Neuron (in vitro differentiated cells): ENCODE results near the gene MPP3.

Experiments
- H2AFZ ChIP-seq: one replicate; pipeline ENCODE4 v1.6.1; 2013; ENCODE audit warnings: low read depth, mild to moderate bottlenecking, inconsistent platforms, low read length, moderate library complexity
- H3K27me3 ChIP-seq: one replicate; pipeline ENCODE4 v1.6.1; 2013; ENCODE audit warnings: low read length; ENCODE audit not compliant: insufficient read depth
- H3K36me3 ChIP-seq: one replicate; pipeline ENCODE4 v1.6.1; 2013; ENCODE audit warnings: low read length; ENCODE audit not compliant: insufficient read depth
- H3K4me1 ChIP-seq: one replicate; pipeline ENCODE4 v1.6.1; 2013; ENCODE audit warnings: low read length; ENCODE audit not compliant: insufficient read depth
- H3K4me3 ChIP-seq: 2 replicates; pipeline ENCODE4 v1.5.1; 2013; ENCODE audit warnings: mild to moderate bottlenecking, low read length, moderate library complexity
- H3K9me3 ChIP-seq: one replicate; pipeline ENCODE4 v1.6.1; 2013; ENCODE audit warnings: low read length

The MPP3 gene

DNA sequence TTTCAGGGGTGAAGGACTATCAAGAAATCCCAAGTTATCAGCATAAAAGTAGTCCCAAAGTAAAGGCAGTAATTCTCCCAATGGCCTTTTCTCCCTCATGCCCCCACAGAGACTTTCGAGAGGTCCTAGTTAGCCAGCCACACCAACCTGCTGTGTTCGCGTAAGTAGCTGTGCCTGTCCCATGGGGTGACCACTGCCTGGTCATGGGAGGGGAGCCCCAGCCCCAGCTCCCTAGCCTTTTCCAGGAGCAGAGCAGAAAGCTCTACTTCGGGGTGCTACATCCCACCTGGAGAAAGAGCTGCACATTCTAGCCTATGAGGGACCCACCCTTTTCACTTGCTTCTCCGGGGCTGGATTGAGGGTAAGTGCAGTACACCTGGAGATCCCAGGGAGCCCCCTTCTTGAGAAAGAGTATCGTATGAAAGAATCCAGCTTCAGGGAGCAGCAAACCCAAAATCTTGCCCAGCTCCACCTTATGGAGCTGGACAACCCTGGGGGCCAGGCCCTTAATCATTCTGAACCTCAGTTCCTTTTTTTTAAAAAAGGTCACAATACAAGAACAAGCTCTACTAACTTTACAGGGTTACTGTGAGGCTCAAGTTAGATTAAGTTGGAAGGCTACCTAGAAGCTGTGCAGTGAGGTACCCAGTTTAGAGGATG is 65.8 kb downstream of the MPP3 start:
- no peak overlapping the region for H3K4me3 ChIP-seq
- no peaks in the 10 kb centered on the region for H3K4me1 ChIP-seq
- no peaks in the 10 kb centered on the region for H3K27me3 ChIP-seq
- H3K9me3 ChIP-seq: no peaks in the 10 kb centered on the region
- H2AFZ ChIP-seq: no peak overlapping the region
- H3K36me3 ChIP-seq: peaks cover 25% of the 10 kb centered on the region

DNA sequence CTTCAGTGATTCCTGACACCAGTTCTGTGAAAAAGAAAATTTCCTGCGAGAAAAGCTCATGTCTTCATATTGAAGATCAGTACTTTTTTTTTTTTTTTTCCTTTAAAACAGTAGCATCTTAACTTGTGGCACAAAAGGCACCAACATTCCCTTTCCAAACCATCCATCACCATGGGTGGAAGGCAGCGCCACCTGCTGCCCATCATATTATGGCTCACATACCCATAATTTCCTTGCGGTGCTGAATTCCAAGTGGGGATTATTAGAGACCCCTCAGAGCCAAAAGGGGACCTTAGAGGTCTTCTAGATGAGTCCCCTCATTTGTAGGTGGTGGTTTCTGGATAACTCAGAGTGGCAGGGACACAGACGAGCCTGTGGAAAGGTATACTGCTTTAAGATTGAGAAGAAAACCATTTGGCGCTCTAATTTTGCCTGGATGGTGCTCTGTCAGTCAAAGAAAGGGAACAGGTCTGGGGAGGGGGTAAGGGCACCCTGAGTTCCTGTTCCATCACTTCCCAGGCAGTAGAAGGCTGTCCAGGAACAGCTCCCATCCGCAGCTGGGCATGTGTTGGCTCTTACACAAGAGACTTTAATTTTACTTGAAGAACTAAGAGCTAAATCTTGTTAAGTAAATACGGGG is 66.4 kb downstream of the MPP3 start:
- Histone ChIP-seq H3K4me1 (no peaks in the 10 kb centered on the region), H2AFZ (no peak overlapping the region), H3K9me3 (no peaks in the 10 kb centered on the region), H3K4me3 (no peak overlapping the region), H3K27me3 (no peaks in the 10 kb centered on the region), H3K36me3 (peaks cover 22% of the 10 kb centered on the region)

DNA sequence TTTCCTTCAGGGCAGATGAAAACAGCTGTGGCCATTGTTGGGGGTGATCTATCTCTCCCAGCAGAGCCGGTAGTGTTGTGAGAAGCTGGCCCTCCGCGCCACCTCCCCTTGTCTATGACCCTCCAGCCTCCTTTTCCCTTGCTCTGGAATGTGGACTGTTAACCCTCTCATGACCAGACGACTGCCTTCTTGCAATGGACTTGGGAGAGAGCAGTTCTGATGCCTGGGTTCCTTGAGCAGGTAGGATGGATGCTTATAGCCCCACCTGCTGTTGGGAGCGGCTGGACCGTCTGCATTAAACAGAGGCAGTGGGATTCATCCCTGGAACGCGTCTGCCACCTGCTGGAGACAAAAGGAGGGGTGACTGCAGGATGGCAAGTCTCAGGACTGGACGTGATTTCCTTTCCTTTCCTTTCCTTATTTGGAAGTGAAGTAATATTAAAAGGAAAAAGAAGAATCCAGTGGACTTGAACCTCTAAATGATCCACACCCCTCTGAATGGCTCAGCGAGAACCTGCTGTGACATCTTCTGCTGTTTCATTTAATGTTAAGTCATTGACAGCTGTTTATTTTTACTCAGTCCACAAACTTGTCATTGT is 72.6 kb downstream of the MPP3 start:
- Histone ChIP-seq H3K27me3 (peaks cover 12% of the 10 kb centered on the region), H2AFZ (no peak overlapping the region), H3K36me3 (no peaks in the 10 kb centered on the region), H3K4me1 (peaks cover 4% of the 10 kb centered on the region), H3K9me3 (no peaks in the 10 kb centered on the region), H3K4me3 (no peak overlapping the region)

DNA sequence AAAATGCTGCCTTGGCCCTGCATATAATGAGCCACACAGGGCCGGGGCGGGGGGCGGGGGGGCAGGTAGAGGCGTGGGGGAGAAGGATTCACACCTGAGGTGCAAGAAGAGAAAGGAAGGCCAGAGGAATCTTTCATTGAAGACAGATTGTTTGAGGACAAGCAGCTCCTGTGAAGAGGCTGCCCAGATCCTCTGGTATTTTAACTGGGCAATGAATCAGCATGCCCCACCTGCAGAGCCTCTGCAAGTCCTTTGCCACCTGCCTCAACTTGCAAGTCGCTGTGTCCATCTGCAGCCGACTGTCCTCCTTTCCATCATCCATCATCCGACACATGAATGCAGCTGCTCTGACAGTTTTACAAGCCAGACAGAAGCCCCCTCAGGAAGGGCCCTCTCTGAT is 73.1 kb downstream of the MPP3 start:
- no peaks in the 10 kb centered on the region for H3K36me3 ChIP-seq
- H2AFZ ChIP-seq: no peak overlapping the region
- peaks cover 15% of the 10 kb centered on the region for H3K27me3 ChIP-seq
- H3K4me1 ChIP-seq: peaks cover 4% of the 10 kb centered on the region
- H3K4me3 ChIP-seq: no peak overlapping the region
- no peaks in the 10 kb centered on the region for H3K9me3 ChIP-seq

DNA sequence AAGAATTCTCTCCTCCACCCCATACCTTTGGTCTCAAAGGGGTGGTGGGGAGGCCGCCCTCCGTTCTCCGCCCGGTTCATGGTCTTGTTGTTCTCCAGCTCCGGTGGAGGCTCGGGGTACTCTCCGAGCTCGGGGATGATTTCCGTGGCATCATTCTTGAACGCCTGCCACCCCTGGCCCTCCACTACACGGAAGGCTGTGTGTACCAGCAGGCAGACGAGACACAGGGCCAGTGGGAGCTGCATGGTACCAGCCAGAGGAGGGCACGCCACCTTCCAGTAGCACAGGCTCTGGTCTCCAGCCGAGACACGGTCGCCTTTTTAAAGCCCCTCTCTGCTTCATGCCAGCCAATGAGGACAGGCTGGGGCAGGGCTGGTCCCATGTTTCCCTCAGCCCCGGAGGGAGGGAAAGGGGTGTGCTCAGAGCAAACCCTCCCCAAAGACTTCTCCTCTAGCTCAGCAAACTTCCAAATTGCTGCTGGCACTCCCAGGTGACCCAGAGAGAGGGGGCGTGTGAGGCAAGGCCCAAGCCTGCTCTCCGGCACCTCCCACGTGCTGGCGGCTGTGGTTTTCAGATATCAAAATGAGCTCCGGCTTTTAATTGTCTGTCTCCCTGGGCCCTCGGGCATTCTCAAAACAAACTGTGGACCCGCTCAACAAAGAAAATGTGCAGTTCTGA is 74.3 kb downstream of the MPP3 start, which contains the start of gene SOST:
SOST (minus strand) TSS at position 295 of the 678 bp plus-strand sequence; CDS start at position 245, 50 bp downstream.
- Histone ChIP-seq H3K9me3 (no peaks in the 10 kb centered on the region), H3K27me3 (peaks cover 24% of the 10 kb centered on the region), H3K4me3 (no peak within 1 kb of the TSS), H3K4me1 (peaks cover 4% of the 10 kb centered on the region), H3K36me3 (no peaks in the 10 kb centered on the region), H2AFZ (no peak within 1 kb of the TSS)

DNA sequence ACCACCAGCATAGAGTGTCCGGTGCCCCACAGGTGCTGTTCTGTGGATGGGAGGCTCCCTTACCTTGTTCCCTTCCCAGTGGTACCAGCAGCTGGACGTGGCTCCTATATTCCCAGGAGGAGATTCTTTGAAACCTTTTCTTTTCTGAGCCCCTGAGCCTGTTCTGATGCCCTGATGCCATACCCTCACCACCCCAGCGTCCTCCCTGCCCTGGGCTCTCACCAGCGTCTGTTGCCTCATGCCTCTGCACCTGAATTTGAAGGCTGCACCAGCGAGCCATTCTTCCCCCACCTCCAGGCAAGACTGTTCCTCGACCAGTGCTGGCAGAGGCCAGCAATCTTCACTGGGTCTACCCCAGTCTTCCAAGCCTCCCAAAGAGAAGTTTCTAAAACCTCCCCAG is 74.9 kb downstream of the MPP3 start:
- Histone ChIP-seq H3K4me3 (no peak overlapping the region), H3K27me3 (peaks cover 29% of the 10 kb centered on the region), H3K4me1 (peaks cover 4% of the 10 kb centered on the region), H3K36me3 (no peaks in the 10 kb centered on the region), H3K9me3 (no peaks in the 10 kb centered on the region), H2AFZ (no peak overlapping the region)

DNA sequence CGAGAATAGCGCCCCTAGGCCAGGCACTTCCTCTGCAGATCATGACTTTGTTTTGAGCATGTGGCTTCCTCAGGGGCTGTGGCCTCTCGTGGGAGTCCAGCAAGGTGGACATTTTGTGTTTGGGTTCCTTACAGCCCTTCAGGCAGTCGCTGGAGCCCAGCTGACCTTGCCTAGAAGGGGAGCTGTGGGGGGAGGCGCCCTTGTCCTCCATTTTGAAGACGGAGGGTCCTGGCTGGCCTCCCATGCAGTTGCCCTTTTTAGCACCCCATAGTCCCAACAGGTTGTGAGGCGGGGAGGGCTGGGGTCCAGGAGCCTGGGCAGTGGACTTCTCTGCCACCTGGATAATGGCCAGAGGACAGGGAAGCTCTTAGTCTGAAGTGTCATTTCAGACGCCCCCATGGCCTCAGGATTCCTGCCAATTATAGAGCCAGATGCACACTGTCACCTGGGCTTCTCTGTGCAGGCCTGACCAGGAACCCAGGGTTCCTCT is 75.7 kb downstream of the MPP3 start:
- H2AFZ ChIP-seq: no peak overlapping the region
- H3K4me3 ChIP-seq: no peak overlapping the region
- no peaks in the 10 kb centered on the region for H3K9me3 ChIP-seq
- peaks cover 4% of the 10 kb centered on the region for H3K4me1 ChIP-seq
- no peaks in the 10 kb centered on the region for H3K36me3 ChIP-seq
- H3K27me3 ChIP-seq: peaks cover 36% of the 10 kb centered on the region

DNA sequence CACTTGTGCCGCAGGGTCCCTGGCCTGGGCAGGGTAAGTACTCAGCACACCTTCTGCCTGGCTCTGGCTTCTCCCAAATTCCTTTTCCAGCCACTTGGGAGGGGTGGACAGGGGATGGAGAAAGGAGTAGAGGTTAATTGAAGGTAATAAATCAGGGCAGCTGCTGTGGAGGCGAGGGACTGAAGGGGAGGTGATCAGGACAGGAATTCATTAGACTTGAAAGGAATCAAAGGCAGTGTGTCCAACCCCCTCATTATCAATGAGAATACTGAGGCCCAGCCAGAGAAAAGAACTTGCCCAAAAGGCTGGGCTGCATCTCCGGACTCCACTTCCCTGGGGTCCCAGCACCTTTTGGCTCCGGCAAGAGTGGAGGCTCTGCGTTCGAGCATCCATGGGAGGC is 76.7 kb downstream of the MPP3 start:
- Histone ChIP-seq H3K4me1 (peaks cover 4% of the 10 kb centered on the region), H3K36me3 (no peaks in the 10 kb centered on the region), H3K27me3 (peaks cover 40% of the 10 kb centered on the region), H3K4me3 (no peak overlapping the region), H3K9me3 (no peaks in the 10 kb centered on the region), H2AFZ (no peak overlapping the region)

DNA sequence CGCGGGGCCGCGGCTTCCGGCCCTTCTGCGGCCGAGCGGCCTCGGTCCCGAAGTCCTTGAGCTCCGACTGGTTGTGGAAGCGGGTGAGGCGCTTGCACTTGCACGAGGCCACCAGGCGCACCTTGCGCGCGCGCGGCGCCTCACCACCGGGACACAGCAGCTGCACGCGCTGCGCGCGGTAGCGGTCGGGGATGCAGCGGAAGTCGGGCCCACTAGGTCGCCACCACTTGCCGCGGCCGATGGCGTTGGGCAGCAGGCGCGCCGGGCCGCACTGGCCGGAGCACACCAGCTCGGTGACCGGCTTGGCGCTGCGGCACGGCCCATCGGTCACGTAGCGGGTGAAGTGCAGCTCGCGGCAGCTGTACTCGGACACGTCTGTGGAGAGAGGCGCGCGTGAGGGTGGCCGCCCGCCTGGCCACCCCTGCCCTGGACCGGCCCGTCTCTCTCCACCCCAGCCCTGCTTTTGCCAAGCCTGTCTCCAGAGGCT is 77.5 kb downstream of the MPP3 start:
- no peak overlapping the region for H2AFZ ChIP-seq
- no peak overlapping the region for H3K4me3 ChIP-seq
- H3K4me1 ChIP-seq: peaks cover 4% of the 10 kb centered on the region
- no peaks in the 10 kb centered on the region for H3K9me3 ChIP-seq
- no peaks in the 10 kb centered on the region for H3K36me3 ChIP-seq
- H3K27me3 ChIP-seq: peaks cover 42% of the 10 kb centered on the region

DNA sequence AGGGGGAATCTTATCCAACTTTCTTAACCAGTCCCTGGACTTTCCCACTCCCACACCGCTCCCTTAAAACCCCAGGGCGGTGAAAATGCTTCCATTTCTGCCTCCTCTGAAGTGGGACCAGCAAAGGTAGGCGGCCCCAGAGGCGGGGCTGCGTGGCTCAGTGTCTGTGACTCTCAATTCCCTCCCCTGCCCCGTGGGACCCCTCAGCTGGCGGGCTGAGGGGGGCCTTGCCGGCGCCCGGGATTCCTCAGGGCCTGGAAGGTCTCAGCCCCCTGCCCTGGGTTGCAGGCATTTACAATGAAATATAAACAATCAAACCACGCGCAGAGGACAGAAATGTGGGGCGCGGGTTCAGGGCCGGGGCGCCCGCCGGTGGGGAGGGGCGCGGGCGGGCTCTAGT is 78.0 kb downstream of the MPP3 start:
- H3K27me3 ChIP-seq: peaks cover 42% of the 10 kb centered on the region
- H3K4me3 ChIP-seq: no peak overlapping the region
- H3K36me3 ChIP-seq: no peaks in the 10 kb centered on the region
- no peak overlapping the region for H2AFZ ChIP-seq
- H3K9me3 ChIP-seq: no peaks in the 10 kb centered on the region
- H3K4me1 ChIP-seq: peaks cover under 1% of the 10 kb centered on the region

DNA sequence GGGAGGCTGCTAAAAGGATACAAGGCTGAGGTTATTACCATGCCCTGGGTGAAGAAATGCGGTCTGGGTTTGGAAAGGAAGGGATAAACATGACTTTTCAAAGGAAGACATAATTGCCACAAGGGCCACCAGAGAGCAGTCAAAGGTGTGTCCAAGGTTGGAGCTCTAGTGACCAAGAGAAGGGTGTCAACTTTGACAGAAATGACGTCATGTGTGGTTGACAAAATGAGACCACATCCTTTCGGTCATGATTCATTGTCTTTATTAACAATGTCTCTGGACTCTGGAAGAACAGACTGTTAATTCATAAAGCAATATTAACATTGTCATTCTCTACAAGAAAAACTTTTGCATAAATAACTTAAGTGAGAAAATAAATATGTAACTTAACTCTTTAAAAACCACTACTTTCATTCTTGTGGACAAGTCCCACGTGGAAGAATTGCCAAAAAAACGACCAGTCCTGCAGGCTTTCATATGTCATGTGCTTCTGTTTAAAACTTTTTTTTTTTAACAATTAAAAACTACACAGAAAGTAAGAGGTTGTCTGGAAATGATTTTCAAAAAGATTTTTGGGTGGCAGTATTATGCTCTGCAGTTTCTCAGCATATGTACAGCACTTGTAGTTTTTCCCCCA is 79.3 kb downstream of the MPP3 start:
- H3K9me3 ChIP-seq: no peaks in the 10 kb centered on the region
- no peak overlapping the region for H2AFZ ChIP-seq
- H3K36me3 ChIP-seq: no peaks in the 10 kb centered on the region
- H3K27me3 ChIP-seq: peaks cover 49% of the 10 kb centered on the region
- no peaks in the 10 kb centered on the region for H3K4me1 ChIP-seq
- H3K4me3 ChIP-seq: no peak overlapping the region
